ENCODE measurements around the gene VSTM5. TPM values are rescaled to one million over a fixed set of nuclear protein-coding genes. Genes with fewer than 3 reads are reported as not detected.

Gene VSTM5
- total and polyA plus RNA-seq, 2 donors (not counting 3 experiments of a cell fraction or from before 2014, with no cell fraction given), result 0.03 TPM; not detected in 1

DNA sequence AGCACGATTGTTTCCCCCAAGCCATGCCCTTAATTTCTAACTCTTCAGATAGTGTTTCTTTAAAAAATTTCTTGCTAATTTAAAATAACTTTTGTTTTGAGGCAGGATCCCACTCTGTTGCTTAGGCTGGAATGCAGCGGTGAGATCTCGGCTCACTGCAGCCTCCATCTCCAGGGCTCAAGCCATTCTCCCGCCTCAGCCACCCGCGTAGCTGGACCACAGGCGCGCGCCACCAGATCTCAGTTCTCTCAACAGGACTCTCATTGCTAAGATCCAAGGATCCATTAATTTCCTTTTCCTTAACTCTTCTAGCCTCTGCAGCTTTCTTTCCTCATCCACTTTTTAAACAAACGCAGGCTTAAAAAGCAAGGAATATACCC lies 66.7 kb downstream of the VSTM5 start:
- FAIRE-seq (no peak), DNase-seq (ENCODE audit: low read depth, low spot score) (no peak)
- Histone ChIP-seq H3K4me3 (replicated peaks in 1 of 3; ENCODE audit: insufficient read depth in 1 of 3, low read depth in 1 of 3, low read length in 3 of 3) (peak overlapping the region; percentile 81 to 96 (median 85)), H3K9me3 (replicated peaks; ENCODE audit: control insufficient read depth, insufficient read depth, low read length) (no peaks in the 10 kb centered on the region), H3K4me2 (ENCODE audit: insufficient read depth, low read length) (peak overlapping the region; percentile 80), H3K36me3 (ENCODE audit: control insufficient read depth in 2 of 2, extremely low read depth in 1 of 2, insufficient read depth in 2 of 2, low read length in 2 of 2) (no peaks in the 10 kb centered on the region), H4K20me1 (replicated peaks; ENCODE audit: control insufficient read depth, extremely low read depth, insufficient read depth, low read length) (peaks cover 5% of the 10 kb centered on the region), H3K9ac (replicated peaks; ENCODE audit: extremely low read depth, insufficient read depth, low read length) (peak overlapping the region; percentile 97), H3K4me1 (ENCODE audit: control insufficient read depth, extremely low read depth, insufficient read depth, low read length) (peaks cover 22% of the 10 kb centered on the region), H3K27ac (ENCODE audit: insufficient read depth, low read depth, low read length) (peak overlapping the region; percentile 87), H3K9me1 (replicated peaks; ENCODE audit: control insufficient read depth, extremely low read depth, insufficient read depth, low read length) (no peaks in the 10 kb centered on the region), H3K79me2 (ENCODE audit: control insufficient read depth, insufficient read depth, low read length) (peaks cover 44% of the 10 kb centered on the region), H2AFZ (ENCODE audit: low read depth, low read length) (peak overlapping the region; percentile 74), H3K27me3 (ENCODE audit: control insufficient read depth in 2 of 2, insufficient read depth in 2 of 2, low read length in 2 of 2) (no peaks in the 10 kb centered on the region)
- TF ChIP-seq POLR2AphosphoS5 (IDR thresholded peaks at IDR 0.05; ENCODE audit: insufficient read depth, low read depth, low read length) (no peak), FOS (IDR thresholded peaks at IDR 0.05; ENCODE audit: borderline replicate concordance, insufficient read depth, low read length) (no peak), EZH2 (IDR thresholded peaks at IDR 0.05; ENCODE audit: borderline replicate concordance, low read depth, low read length, severe bottlenecking) (no peak), POLR2A (IDR thresholded peaks at IDR 0.05; ENCODE audit: low read depth, low read length) (no peak), JUN (IDR thresholded peaks at IDR 0.05; ENCODE audit: borderline replicate concordance, insufficient read depth, insufficient read length, low read depth) (no peak), GATA2 (IDR thresholded peaks at IDR 0.05; ENCODE audit: insufficient read depth, insufficient read length, low read depth, low read length) (no peak)
- TF ChIP-seq, protein P1, sequence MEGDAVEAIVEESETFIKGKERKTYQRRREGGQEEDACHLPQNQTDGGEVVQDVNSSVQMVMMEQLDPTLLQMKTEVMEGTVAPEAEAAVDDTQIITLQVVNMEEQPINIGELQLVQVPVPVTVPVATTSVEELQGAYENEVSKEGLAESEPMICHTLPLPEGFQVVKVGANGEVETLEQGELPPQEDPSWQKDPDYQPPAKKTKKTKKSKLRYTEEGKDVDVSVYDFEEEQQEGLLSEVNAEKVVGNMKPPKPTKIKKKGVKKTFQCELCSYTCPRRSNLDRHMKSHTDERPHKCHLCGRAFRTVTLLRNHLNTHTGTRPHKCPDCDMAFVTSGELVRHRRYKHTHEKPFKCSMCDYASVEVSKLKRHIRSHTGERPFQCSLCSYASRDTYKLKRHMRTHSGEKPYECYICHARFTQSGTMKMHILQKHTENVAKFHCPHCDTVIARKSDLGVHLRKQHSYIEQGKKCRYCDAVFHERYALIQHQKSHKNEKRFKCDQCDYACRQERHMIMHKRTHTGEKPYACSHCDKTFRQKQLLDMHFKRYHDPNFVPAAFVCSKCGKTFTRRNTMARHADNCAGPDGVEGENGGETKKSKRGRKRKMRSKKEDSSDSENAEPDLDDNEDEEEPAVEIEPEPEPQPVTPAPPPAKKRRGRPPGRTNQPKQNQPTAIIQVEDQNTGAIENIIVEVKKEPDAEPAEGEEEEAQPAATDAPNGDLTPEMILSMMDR (IDR thresholded peaks at IDR 0.05; ENCODE audit: extremely low read depth in 1 of 2, insufficient read depth in 1 of 2, low read depth in 1 of 2, low read length in 2 of 2), result no peak
- TF ChIP-seq, protein P2, sequence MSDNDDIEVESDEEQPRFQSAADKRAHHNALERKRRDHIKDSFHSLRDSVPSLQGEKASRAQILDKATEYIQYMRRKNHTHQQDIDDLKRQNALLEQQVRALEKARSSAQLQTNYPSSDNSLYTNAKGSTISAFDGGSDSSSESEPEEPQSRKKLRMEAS (IDR thresholded peaks at IDR 0.05; ENCODE audit: insufficient read depth, insufficient read length), result no peak
- dilution Hi-C loops (cut with MboI; ENCODE audit: extremely low pct_ligation_motif_present, low sequenced_read_pairs), result no loop called here
- ChIA-PET CTCF (interaction anchor here (0.9 to 1.8 kb wide), 9 partner anchors 10 to 1324 kb away, joined by 3 to 16 read pairs (median 6); partner anchors contain the start of genes C11orf54 and TAF1D), POLR2A (interaction anchor here (0.6 to 1.4 kb wide), 8 partner anchors 15 to 710 kb away, joined by 3 to 47 read pairs (median 4); partner anchors contain the start of genes ANKRD49, C11orf54, CEP295 and MRE11)
- intact Hi-C loops (cut with micrococcal nuclease), result loop anchor here (1.0 to 10.0 kb wide), 3 partner anchors 42 to 549 kb away; partner anchors contain the start of genes C11orf54, CEP295 and TAF1D
- BruUV-seq (replicated peaks), result TSS peak; percentile 63

Data from endothelial cell of umbilical vein (primary cell).